ENCODE data around the gene PRCC.
"Not testable (repeated sequence)": the region's sequence is repeated elsewhere in the genome, so short reads cannot be mapped to it uniquely, and the experiment has no call there.

PRCC gene

GRCh38 chr1:156760796-156761104 lies 6.6 kb upstream of the PRCC start:
- no peak for DNase-seq (ENCODE audit: low read depth)

- not testable (repeated sequence) for DNase-seq (ENCODE audit: low read depth)
Measured at GRCh38 chr1:156765136-156765535, 2.2 kb upstream of the PRCC start.

GRCh38 chr1:156765666-156766065 lies 1.7 kb upstream of the PRCC start:
- DNase-seq (ENCODE audit: low read depth) = no peak

- DNase-seq (ENCODE audit: low read depth) = no peak
Measured at GRCh38 chr1:156766298-156767100, 836 bp upstream of the PRCC start.

GRCh38 chr1:156767879-156768604 lies 707 bp downstream of the PRCC start:
- DNase-seq (ENCODE audit: low read depth) = no peak

GRCh38 chr1:156768610-156769295 lies 1.4 kb downstream of the PRCC start:
- DNase-seq (ENCODE audit: low read depth) = no peak

- no peak for DNase-seq (ENCODE audit: low read depth)
Measured at GRCh38 chr1:156772222-156772621, 4.9 kb downstream of the PRCC start.

GRCh38 chr1:156772728-156773497 lies 5.6 kb downstream of the PRCC start:
- DNase-seq (ENCODE audit: low read depth) = no peak

GRCh38 chr1:156773607-156774006 lies 6.3 kb downstream of the PRCC start:
- DNase-seq (ENCODE audit: low read depth) = no peak

- no peak for DNase-seq (ENCODE audit: low read depth)
Measured at GRCh38 chr1:156775799-156776198, 8.5 kb downstream of the PRCC start.

- no peak for DNase-seq (ENCODE audit: low read depth)
Measured at GRCh38 chr1:156776942-156777341, 9.6 kb downstream of the PRCC start.

GRCh38 chr1:156777573-156777972 lies 10.2 kb downstream of the PRCC start:
- no peak for DNase-seq (ENCODE audit: low read depth)

GRCh38 chr1:156781585-156782186 lies 14.4 kb downstream of the PRCC start:
- DNase-seq (ENCODE audit: low read depth) = no peak

GRCh38 chr1:156785458-156785857 lies 18.1 kb downstream of the PRCC start:
- no peak for DNase-seq (ENCODE audit: low read depth)

GRCh38 chr1:156786640-156787039 lies 19.3 kb downstream of the PRCC start:
- DNase-seq (ENCODE audit: low read depth) = no peak

GRCh38 chr1:156788136-156788535 lies 20.8 kb downstream of the PRCC start:
- DNase-seq (ENCODE audit: low read depth) = no peak

- DNase-seq (ENCODE audit: low read depth) = no peak
Measured at GRCh38 chr1:156789621-156790318, 22.4 kb downstream of the PRCC start.

GRCh38 chr1:156794506-156795373 lies 27.4 kb downstream of the PRCC start:
- DNase-seq (ENCODE audit: low read depth) = no peak

- DNase-seq (ENCODE audit: low read depth) = no peak
Measured at GRCh38 chr1:156795374-156795733, 28.0 kb downstream of the PRCC start.

GRCh38 chr1:156795787-156796186 lies 28.5 kb downstream of the PRCC start:
- no peak for DNase-seq (ENCODE audit: low read depth)

Data from CMK (cell line).